Lung (tissue), 12 donors: ENCODE data around the gene CFAP100. TPM values are rescaled to one million over a fixed set of nuclear protein-coding genes. Genes with fewer than 3 reads are reported as not detected.

Experiments
- ATAC-seq: fragments of 200-7000 bp; cut with Tn5 transposase; one replicate; pipeline ENCODE4 v1.9.1; 2020; ENCODE audit warnings: moderate number of reproducible peaks; ENCODE audit not compliant: insufficient read depth, low FRiP score
- DNase-seq, 3 donors: peaks; one replicate each; pipeline ENCODE4 v3.0.0-alpha.2; 2013 to 2017
- H3K27ac ChIP-seq, 2 donors: one replicate each; pipeline ENCODE4 v1.5.1; 2013; ENCODE audit warnings: mild to moderate bottlenecking in 2 of 2, moderate library complexity in 2 of 2, control low read depth in 1 of 2, inconsistent platforms in 1 of 2, low read depth in 1 of 2, low read length in 1 of 2
- H3K27me3 ChIP-seq, 3 donors: one replicate each; pipeline ENCODE4 v1.5.1; 2013; ENCODE audit warnings: low read length in 2 of 3; ENCODE audit not compliant: control insufficient read depth in 3 of 3, insufficient read depth in 3 of 3
- H3K36me3 ChIP-seq, 4 donors: one replicate each; pipeline ENCODE4 v1.5.1; 2013; ENCODE audit warnings: low read length in 4 of 4, mild to moderate bottlenecking in 1 of 4, moderate library complexity in 1 of 4; ENCODE audit not compliant: control insufficient read depth in 4 of 4, insufficient read depth in 4 of 4
- H3K4me1 ChIP-seq, 5 donors: one replicate each; pipeline ENCODE4 v1.5.1; 2013; ENCODE audit warnings: low read length in 5 of 5, mild to moderate bottlenecking in 2 of 5, moderate library complexity in 1 of 5; ENCODE audit not compliant: control insufficient read depth in 5 of 5, insufficient read depth in 5 of 5
- H3K4me3 ChIP-seq: one replicate; pipeline ENCODE4 v1.5.1; 2013; ENCODE audit warnings: mild to moderate bottlenecking, control low read depth, moderate library complexity
- H3K9ac ChIP-seq, 2 donors: one replicate each; pipeline ENCODE4 v1.5.1; 2013; ENCODE audit warnings: low read length in 2 of 2, control low read depth in 1 of 2; ENCODE audit not compliant: insufficient read depth in 1 of 2
- H3K9me3 ChIP-seq, 4 donors: one replicate each; pipeline ENCODE4 v1.5.1; 2013; ENCODE audit warnings: low read length in 3 of 4, mild to moderate bottlenecking in 1 of 4, moderate library complexity in 1 of 4; ENCODE audit not compliant: control insufficient read depth in 4 of 4, insufficient read depth in 3 of 4
- WGBS, 2 donors: extraction: QIAGEN DNeasy Blood & Tissue Kit; methylation state at CpG; one replicate each; pipeline ENCODE4 v1.1.7; 2013; 5-methylcytosine and 5-hydroxymethylcytosine counted together
- polyA plus RNA-seq, 2 donors: library from polyadenylated mRNA; stranded (reverse); fragments of 200-250 nt; gene quantifications; one replicate each; pipeline ENCODE4 v1.2.1, GENCODE V29; 2013
- total RNA-seq, 2 donors: library from RNA; depleted of rRNA in 1 of 2; stranded (reverse); fragments of >200 nt in 1 of 2; gene quantifications; one replicate each; pipeline ENCODE4 v1.2.1, GENCODE V29; 2014 to 2021
- TF ChIP-seq, protein P1 (sequence below): IDR thresholded peaks from 2 replicates; pipeline ENCODE4 v1.5.1; 2012; ENCODE audit warnings: mild to moderate bottlenecking; ENCODE audit errors: control extremely low read depth, extremely low read depth
- donor health status: control.
- donor health status: control.
- donor health status: Bipolar disorder and iron deficiency.
- donor health status: healthy.
- donor health status: DM: yes; HTN: yes; CAD: no.

CFAP100 gene
- total and polyA plus RNA-seq, 4 donors = 7.7 to 31.9 (median 11.5) TPM

DNA sequence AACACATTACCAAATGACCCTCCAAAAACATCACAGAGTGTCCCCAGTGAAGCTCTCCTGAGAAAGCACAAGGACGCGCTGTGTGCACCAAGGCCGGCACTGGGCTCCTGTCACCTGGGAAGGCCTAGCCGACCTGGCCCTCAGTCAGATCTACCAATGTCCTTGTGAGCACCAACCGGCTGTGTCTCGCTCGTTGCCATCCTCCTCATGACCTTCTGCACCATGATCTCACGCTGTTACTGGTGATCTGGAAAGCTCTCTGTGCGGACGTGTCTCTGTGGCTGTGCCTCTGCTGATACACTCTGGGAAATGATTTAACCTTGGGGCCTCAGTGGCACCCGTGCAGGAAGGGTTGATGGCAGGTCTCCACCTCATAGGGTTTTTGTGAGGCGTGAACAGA, 56.8 kb downstream of the CFAP100 start:
- no peaks in the 10 kb centered on the region for H3K27me3 ChIP-seq
- H3K9me3 ChIP-seq = no peaks in the 10 kb centered on the region
- 94% methylated on average over 12 of the region's 12 CpGs for WGBS, 2 donors
- peaks cover 0 to 10% (median 0%) of the 10 kb centered on the region in 5 donors for H3K4me1 ChIP-seq
- DNase-seq (no peak), ATAC-seq (no peak)
- no peak overlapping the region for H3K27ac ChIP-seq
- H3K36me3 ChIP-seq = peaks cover 2 to 41% (median 22%) of the 10 kb centered on the region in 4 donors
- TF ChIP-seq, protein P1, sequence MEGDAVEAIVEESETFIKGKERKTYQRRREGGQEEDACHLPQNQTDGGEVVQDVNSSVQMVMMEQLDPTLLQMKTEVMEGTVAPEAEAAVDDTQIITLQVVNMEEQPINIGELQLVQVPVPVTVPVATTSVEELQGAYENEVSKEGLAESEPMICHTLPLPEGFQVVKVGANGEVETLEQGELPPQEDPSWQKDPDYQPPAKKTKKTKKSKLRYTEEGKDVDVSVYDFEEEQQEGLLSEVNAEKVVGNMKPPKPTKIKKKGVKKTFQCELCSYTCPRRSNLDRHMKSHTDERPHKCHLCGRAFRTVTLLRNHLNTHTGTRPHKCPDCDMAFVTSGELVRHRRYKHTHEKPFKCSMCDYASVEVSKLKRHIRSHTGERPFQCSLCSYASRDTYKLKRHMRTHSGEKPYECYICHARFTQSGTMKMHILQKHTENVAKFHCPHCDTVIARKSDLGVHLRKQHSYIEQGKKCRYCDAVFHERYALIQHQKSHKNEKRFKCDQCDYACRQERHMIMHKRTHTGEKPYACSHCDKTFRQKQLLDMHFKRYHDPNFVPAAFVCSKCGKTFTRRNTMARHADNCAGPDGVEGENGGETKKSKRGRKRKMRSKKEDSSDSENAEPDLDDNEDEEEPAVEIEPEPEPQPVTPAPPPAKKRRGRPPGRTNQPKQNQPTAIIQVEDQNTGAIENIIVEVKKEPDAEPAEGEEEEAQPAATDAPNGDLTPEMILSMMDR = no peak
- no peak overlapping the region for H3K4me3 ChIP-seq
- H3K9ac ChIP-seq = no peak overlapping the region

DNA sequence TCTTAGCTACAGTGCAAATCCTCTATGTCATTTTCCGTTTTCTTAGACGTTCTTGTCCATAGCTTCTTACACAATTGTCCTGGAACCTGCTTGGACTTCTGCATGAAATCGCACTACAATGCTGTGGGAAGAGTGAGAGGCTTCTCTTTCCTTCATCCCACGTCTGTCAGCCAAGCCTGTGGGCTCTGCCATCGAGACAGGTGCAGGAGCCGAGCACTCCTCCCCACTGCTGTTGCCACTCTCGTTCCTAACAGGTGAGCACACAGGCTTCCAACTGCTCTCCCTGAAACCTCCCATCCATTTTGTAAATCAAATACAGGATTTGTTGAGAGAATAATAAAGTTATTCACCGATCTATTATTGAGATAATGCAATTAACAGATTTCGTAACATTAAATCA, 57.5 kb downstream of the CFAP100 start:
- no peak for DNase-seq
- Histone ChIP-seq H3K27ac (no peak overlapping the region), H3K4me3 (no peak overlapping the region), H3K4me1 (peaks cover 0 to 5% (median 0%) of the 10 kb centered on the region in 5 donors), H3K36me3 (peaks cover 2 to 48% (median 26%) of the 10 kb centered on the region in 4 donors), H3K9ac (no peak overlapping the region), H3K9me3 (no peaks in the 10 kb centered on the region), H3K27me3 (no peaks in the 10 kb centered on the region)
- TF ChIP-seq, protein P1 = no peak
- no peak for ATAC-seq
- WGBS, 2 donors = 88 to 93% methylated on average over 9 of the region's 9 CpGs

DNA sequence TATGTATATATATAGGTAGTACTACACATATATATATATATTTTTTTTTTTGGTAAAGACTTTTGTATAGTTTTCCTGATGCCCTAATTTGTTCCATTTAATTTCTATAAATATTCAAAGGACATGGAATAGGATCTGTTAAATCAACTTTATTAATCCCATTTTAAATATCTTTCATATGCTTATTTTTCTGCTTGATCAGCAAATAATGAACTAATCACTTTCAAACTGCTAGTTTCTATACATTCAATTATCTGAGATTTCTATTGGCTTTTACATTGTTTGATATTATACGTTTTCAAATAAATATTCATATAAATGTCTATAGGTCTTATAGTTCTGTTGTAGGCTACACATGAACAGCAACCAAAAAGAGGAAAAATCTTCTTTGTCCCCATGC, 59.3 kb downstream of the CFAP100 start:
- Histone ChIP-seq H3K27me3 (no peaks in the 10 kb centered on the region), H3K9me3 (no peaks in the 10 kb centered on the region), H3K27ac (no peak overlapping the region), H3K4me3 (no peak overlapping the region), H3K36me3 (peaks cover 7 to 46% (median 21%) of the 10 kb centered on the region in 4 donors), H3K9ac (no peak overlapping the region), H3K4me1 (no peaks in the 10 kb centered on the region)
- TF ChIP-seq, protein P1 = no peak
- ATAC-seq (no peak), DNase-seq (no peak)
- 89 to 93% methylated on average over 1 of the region's 1 CpG for WGBS, 2 donors
